HL-60 (cell line): ENCODE measurements around the gene CRIP1.

ENCODE experiments used
- DNase-seq, 2 experiments: peaks; one replicate each; pipeline ENCODE4 v3.0.0-alpha.2; 2010 to 2020; ENCODE audit warnings: low read depth in 1 of 2, low spot score in 1 of 2
- H3K27ac ChIP-seq: fragments of 250-450 bp; sonication (Bioruptor Pico); replicated peaks from 2 replicates; pipeline ENCODE4 v1.5.1; 2020; ENCODE audit warnings: mild to moderate bottlenecking, moderate library complexity
- H3K27me3 ChIP-seq: fragments of 250-450 bp; sonication (Bioruptor Pico); 2 replicates; pipeline ENCODE4 v1.5.1; 2021; ENCODE audit warnings: mild to moderate bottlenecking, moderate library complexity; ENCODE audit not compliant: insufficient read depth, poor library complexity, severe bottlenecking
- H3K4me3 ChIP-seq: replicated peaks from 2 replicates; pipeline ENCODE4 v1.5.1; 2011; ENCODE audit warnings: mild to moderate bottlenecking, control low read depth, low read length; ENCODE audit not compliant: insufficient read depth
- CTCF ChIP-seq: IDR thresholded peaks from one replicate; pipeline ENCODE4 v1.5.1; 2011; ENCODE audit warnings: low read length, control low read depth, inconsistent platforms; ENCODE audit not compliant: insufficient read depth
- GABPA ChIP-seq: IDR thresholded peaks from 2 replicates; pipeline ENCODE4 v1.6.1; 2012; ENCODE audit warnings: low read depth
- POLR2AphosphoS5 ChIP-seq: IDR thresholded peaks from 2 replicates; pipeline ENCODE4 v1.6.1; 2012; ENCODE audit warnings: low read depth
- REST ChIP-seq: IDR thresholded peaks from 2 replicates; pipeline ENCODE4 v1.6.1; 2012; ENCODE audit warnings: low read depth; ENCODE audit not compliant: insufficient replicate concordance
- SPI1 ChIP-seq: IDR thresholded peaks from 2 replicates; pipeline ENCODE4 v1.6.1; 2012; ENCODE audit warnings: low read depth, mild to moderate bottlenecking, borderline replicate concordance

CRIP1 gene

GRCh38 chr14:105470350-105471296 lies 16.1 kb upstream of the CRIP1 start:
- TF ChIP-seq GABPA (no peak), SPI1 (no peak), CTCF (no peak), REST (no peak), POLR2AphosphoS5 (peak; percentile 44; the same call in 1 of the 2 replicates)
- H3K27me3 ChIP-seq = peaks cover 18% of the 10 kb centered on the region
- DNase-seq = no peak
- no peak overlapping the region for H3K27ac ChIP-seq
- H3K4me3 ChIP-seq = no peak overlapping the region

GRCh38 chr14:105471297-105471821 lies 15.3 kb upstream of the CRIP1 start:
- Histone ChIP-seq H3K27ac (no peak overlapping the region), H3K4me3 (no peak overlapping the region), H3K27me3 (peaks cover 25% of the 10 kb centered on the region)
- DNase-seq = no peak
- TF ChIP-seq REST = no peak
- TF ChIP-seq POLR2AphosphoS5 = no peak
- TF ChIP-seq GABPA = no peak
- no peak for TF ChIP-seq CTCF
- TF ChIP-seq SPI1 = no peak

- no peak for DNase-seq
- Histone ChIP-seq H3K4me3 (no peak overlapping the region), H3K27me3 (peaks cover 31% of the 10 kb centered on the region), H3K27ac (no peak overlapping the region)
- no peak for TF ChIP-seq CTCF
Observed at GRCh38 chr14:105471823-105472485, 14.7 kb upstream of the CRIP1 start.
